HK-2 (cell line): Measurements from ENCODE around the gene CDX2.
"Not testable (repeated sequence)": the region's sequence is repeated elsewhere in the genome, so short reads cannot be mapped to it uniquely, and the experiment has no call there.

ENCODE experiments used
- DNase-seq: peaks from one replicate; pipeline ENCODE4 v3.0.0-alpha.2; 2018; ENCODE audit not compliant: unreplicated experiment

CDX2 gene, protein sequence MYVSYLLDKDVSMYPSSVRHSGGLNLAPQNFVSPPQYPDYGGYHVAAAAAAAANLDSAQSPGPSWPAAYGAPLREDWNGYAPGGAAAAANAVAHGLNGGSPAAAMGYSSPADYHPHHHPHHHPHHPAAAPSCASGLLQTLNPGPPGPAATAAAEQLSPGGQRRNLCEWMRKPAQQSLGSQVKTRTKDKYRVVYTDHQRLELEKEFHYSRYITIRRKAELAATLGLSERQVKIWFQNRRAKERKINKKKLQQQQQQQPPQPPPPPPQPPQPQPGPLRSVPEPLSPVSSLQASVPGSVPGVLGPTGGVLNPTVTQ

DNA sequence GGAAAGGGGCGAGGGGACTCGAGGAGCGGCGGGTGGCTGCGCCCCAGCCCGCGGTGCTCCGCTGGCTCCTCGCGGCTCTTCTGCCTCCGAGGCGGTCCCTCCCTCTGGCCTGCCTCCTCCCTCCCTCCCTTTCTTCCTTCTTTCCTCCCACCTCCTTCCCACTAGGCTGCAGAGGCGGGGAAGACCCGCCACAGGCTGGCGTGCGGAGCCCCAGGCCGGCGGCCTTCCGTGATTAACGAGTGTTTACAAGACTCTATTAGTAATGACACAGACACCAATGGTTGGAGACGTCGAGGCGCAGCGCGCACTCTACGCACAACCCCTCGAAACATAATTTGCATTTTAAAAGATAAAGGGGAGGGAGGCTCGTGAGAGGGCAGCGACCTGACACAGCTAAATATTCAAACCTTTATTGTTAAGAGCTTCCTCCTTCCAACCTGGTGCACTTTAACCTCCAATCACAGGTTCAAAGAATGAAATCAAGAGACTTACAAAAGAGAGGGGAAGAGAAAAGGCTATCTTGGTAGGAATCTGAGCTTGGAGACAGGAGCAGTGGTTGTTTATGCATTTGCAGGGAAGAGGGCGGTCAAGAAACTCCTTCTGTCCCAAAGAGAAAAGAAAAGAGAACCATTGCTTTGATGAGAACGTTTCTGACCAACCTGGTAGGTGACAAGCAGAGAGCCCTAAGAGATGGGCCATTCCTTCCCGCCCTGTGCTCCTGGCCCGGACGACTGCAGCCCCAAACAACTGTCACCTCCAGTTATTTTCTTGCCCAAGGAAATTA is at the start of gene CDX2:
TSS of gene CDX2 (minus strand) at position 234 of the 784 bp plus-strand sequence. CDS start 309 bp downstream, outside the sequence.
- no peak for DNase-seq

DNA sequence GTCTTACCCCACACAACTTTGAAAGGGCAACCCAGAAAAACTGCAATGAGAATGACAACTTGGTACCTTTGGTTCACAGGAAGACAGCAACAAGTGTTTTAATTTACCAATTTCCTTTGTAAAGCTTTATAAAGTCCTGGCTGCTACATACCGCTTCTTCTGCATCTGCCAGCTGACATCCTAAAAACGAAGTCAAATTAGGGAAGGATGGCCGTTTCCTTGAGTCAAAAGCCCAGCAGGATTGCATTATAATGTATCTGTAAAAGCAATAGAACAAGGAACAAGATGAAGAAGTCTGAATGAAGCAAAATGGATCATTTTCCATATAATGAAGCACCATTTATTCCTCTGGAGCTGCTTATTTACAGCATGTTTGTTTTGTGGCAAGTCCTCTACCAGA is 45.2 kb upstream of the CDX2 start:
- DNase-seq, result no peak

DNA sequence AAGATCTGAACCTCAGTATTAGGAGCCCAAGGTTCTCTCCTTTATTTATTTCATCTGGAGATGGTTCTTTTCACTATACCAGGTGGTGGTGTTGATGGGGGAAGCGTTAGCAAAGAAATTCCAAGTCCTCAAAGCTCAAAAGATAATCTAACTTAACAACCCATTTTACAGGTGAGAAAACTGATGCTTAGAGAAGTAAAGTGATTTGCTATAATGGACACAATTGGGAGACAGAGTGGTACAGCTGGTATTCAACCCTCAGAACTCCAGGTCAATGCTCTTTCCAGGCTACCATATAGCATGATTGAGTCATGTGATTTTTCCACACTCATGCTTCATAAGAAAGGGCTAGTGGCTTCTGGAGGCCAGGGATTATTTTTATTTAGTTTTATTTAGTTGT is 44.4 kb upstream of the CDX2 start:
- DNase-seq, result no peak

DNA sequence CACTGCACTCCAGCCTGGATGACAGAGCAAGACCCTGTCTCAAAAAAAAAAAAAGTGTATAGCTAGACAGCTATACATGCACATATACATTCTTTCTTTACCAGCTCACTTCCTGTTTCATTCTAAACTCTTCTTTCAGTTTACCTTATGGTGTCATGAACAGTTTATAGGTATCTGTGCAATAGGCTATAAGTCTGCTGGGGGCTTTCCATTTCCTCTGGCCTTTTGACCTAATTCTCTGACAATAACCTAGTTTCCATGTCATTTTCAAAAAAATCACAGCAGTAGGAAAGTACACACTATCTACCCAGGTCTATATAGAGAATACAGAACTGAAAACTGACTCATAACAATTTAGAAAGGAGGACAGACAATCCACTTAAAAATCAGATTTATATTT is 43.8 kb upstream of the CDX2 start:
- no peak for DNase-seq

DNA sequence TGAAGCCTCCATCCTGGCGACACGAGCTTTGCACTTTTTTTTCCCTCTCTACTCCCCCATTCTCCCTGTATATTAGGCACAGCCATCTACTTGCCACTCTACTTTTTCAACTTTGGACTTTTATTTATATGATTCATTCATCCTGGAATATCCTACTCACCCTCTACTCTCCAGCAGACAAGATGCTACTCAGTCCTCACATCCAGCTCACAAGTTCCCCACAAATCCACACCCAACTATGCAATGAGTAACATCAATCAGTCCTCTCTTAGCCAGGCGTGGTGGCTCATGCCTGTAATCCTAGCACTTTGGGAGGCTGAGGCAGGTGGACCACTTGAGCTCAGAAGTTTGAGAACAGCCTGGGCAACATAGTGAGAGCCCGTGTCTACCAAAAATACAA is 43.3 kb upstream of the CDX2 start:
- no peak for DNase-seq

DNA sequence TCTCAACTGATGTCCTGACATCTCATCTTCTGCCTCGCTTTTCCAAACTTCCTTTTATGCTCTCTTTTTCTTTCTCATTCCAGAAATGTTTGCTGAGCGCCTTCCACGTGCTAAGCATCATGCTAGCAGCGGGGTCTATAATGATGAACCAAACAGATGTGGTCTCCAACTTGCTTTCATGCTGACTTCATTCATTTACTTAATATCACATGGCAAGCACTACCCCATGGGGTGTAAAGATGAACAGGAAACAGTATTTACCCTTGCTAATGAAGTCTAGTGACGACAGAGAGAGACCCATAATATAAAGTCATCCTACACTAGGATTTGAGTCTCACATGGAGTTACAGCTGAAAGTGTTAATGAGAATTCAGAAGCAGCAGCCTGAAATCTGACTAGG is 40.9 kb upstream of the CDX2 start:
- no peak for DNase-seq

DNA sequence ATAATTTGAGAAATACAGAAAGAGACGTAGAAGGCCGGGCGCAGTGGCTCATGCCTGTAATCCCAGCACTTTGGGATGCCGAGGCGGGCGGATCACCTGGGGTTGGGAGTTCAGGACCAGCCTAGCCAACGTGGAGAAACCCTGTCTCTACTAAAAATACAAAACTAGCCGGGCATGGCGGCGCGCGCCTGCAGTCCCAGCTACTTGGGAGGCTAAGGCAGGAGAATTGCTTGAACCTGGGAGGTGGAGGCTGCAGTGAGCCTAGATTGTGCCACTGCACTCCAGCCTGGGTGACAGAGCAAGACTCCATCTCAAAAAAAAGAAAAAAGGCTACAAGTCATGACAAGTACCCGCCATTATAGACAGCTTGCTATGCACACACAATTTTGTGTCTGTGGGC is 35.9 kb upstream of the CDX2 start:
- not testable (repeated sequence) for DNase-seq

DNA sequence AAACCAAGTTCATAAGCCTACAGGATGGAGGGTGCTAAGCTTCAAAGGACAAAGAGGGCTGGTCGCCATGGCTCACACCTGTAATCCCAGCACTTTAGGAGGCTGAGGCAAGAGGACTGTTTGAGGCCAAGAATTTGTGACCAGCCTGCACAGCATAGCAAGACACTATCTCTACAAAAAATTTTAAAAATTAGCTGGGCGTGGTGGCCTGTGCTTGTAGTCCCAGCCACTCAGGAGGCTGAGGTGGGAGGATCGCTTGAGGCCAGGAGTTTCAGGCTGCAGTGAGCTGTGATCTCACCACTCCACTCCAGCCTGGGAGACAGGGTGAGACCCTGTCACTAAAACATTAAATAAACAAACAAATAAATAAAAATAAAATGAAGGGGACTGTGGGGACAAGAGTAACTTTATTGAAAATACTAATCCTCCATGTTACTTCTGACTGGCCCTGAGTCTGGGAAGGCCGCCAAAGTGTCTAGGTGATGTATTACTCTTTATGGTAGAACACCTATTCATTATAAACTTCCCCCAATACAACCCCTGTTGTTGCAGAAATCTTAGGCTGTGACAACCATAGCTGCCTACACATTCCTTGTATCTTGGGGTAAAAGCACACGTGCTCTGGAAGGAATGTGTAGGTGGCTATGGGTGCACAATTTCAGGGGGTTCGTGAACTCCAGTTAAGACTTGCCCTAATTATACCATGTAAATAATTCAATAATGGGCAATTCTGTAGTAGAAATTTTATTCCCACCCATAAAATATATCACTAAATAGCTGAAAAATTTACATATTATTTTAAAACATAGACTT is 34.0 kb upstream of the CDX2 start:
- DNase-seq, result no peak

DNA sequence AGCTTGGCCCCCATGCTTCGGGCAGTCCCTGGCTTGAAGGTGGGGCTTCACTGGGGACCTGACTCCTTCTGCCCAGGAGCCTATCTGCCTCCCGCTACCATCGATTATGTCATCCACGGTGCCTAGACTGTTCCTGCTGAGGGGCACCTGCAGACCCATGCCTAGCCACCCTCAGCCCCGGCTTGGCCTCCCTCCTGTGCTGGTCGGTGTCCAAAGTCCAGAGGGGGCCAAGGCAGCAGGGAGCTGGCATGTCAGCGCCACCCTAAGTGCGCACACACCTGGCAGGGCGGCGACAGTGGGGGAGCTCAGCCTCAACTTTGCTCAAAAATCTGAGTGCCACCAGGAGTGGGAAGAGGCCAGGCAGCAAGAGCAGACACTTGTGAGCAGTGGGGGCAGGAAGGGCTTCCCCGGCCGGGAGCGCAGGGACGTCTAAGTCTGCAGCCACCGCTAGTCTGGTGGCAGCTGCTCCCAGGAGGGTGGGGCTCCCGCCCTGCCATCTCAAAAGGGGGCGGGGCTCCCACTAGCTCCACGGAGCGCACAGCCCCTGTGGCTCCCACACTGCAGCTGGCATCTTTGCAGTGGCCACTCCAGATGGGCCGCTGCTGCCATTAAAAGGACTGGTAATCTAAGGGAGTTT is 32.8 kb upstream of the CDX2 start:
- DNase-seq, result no peak

DNA sequence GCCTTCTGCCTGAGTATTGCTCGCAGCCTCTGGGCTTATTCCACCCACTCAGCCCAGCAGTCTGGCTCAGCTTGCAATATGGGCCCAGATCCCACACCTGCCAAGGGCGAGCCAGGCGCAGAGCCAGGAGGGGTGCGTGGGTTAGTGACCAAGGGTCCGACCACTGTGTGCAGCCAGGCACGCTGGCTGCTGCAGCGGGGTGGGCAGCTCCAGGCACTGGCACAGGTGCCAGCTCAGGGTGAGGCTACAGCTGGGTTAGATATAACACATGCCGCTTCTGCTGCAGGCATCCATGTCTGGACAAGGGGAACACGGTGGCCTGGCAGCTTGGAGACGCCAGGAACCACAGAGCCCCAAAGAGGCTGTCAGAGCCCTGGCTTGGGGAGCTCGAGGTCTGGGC is 31.9 kb upstream of the CDX2 start:
- no peak for DNase-seq

DNA sequence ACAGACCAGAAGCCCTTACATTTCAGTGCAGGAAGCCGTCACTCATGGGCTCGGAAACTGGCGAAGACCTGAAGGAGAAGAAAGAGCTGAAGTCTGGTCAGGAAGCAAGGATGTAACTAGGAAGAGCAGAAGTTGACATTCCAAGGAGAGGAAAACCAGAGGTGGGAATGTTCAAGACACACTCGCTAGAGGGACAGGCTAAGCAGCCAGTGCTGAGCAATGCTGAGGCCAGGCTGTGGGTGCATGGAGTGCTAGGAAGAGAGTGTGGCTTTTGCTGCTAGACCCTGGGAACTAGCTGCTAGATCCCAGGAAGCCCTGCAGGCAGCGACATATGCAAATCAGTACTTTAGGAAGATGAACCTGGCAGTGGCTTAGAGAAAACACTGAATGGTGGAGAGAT is 31.5 kb upstream of the CDX2 start:
- DNase-seq, result no peak

DNA sequence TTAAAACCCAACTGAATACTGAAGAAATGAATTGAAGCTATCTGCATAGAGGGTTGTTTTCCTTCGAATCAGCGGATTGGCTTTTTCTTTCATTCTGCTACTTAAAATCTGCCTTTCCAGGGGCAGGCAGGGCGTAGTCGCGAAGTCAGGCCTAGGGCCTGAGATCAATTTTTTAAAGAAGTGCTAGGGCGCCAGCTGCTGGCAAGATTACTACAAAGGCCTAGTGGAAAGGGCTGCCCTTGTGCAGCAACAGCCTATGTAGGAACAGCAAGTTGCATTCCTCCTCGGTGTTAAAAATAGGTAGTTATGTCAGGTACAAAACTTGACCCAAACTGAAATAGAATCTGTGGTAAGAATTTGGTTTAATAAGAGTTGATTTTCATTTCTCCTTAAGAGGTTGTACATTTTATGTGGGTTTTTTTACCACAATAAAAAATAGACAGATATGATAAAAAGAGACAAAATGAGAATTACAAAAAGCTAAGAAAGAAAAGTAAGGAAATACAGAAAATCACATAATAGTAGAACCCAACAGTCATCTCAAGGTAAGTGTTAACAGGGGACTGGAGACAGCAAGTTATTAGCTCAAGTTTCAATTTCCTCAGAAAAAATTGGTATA is 28.9 kb upstream of the CDX2 start:
- no peak for DNase-seq

DNA sequence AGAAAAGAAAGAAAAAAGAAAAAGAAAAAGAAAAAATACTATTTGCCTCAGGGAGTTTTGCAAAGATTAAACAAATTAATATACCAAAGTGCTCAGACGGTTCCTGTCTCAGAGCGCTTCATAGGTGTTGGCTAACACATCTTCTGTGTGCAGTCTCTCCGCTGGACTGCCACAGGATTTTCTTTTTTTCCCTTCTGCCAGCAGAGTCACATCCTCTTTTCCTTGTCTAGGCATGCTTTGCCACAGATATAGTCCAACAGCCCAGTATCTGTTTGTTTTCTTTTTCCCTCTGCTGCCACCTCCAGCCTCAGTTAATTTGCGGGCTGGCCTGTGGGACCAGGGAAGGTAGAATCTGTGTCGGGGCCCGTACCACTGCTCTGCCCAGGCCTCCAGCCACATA is 22.8 kb upstream of the CDX2 start:
- DNase-seq, result no peak

DNA sequence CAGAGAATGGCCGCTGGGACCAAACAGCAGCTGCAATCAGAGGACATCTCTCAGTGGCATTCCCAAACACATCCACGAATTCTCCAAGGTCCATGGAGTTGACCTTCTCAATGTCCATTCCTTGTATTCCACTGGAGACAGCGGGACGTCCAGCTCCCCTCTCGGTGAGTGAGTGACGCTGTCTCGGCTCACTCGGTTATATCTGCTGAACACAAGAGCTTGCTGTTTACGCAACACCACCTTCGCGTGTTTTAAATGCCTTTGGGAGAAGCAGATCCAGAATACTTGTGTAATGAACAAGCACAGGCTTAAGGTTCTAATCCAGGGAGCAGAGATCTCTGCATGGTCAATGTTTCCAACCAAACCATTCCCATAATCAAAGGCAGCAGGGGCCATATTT is 19.4 kb upstream of the CDX2 start, which contains the start of gene URAD:
TSS of gene URAD (minus strand) at position 174 of the 400 bp plus-strand sequence. CDS start at position 118, 56 bp downstream.
- no peak for DNase-seq

DNA sequence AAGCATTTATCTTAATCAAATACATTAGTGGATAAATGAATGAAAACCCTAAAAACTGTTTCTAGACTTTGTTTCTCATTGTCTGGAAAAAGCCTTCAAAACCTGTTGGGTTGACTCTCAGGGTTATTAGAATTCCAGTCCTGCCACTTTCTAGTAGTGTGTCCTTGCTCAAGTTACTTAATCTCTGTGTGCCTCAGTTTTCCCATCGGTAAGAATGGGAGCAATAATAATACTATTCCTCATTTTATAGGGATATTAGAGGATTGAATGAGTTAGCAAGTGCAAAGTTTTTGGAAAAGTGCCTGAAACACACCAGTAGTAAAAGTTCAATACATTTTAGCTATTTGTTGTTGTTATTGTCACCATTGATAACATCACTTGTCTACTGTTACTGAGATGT is 16.5 kb upstream of the CDX2 start:
- DNase-seq, result no peak

DNA sequence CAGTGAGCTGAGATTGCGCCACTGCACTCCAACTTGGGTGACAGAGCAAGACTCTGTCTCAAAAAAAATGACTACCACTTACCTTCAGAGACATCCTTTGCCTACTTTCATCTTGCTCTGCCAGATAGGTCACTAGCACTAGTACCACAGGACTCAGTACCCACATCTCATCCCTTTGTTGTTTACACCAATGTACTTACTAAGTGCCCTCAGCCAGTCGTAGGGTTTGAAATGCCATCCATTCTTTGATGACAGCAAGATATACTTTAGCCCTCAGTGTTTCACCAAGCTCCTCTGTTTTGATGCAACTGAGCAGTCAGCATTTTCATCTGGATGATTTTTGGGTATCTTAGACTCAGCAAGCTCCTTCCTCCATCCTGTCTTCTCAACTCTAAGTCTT is 13.2 kb upstream of the CDX2 start:
- DNase-seq, result no peak

DNA sequence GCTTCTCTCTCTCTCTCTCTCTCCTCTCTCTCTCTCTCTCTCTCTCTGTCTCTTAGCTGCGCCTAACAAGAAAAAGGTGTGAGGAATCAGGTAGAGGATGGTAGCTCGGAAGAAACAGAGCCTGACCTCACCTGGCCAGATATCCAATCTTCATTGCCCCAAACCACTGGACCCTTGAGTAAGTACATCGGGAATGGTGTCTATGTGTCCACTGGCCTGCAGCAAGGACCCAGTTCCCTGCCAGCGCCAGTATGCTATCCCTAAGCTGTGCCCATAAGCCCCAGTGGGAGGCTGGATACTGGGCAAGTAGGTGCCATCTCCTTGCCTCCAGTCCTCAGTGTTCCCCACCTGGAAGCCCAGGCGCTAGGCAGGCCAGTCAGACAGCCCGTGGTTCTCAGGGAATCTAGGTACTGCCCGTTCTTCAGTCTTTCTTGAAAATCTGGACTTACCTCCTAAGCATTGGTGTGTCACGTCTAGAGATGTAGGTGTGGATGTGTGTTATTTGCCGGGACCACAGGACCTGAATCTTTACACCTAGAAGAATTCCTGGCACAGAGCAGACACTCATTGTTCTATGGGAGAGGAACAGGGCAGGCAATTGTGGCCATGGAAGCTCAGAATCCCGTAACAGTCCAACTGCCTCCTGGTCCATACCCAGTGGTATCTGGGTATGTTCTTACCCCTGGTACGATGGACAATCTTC is 12.0 kb upstream of the CDX2 start:
- no peak for DNase-seq

DNA sequence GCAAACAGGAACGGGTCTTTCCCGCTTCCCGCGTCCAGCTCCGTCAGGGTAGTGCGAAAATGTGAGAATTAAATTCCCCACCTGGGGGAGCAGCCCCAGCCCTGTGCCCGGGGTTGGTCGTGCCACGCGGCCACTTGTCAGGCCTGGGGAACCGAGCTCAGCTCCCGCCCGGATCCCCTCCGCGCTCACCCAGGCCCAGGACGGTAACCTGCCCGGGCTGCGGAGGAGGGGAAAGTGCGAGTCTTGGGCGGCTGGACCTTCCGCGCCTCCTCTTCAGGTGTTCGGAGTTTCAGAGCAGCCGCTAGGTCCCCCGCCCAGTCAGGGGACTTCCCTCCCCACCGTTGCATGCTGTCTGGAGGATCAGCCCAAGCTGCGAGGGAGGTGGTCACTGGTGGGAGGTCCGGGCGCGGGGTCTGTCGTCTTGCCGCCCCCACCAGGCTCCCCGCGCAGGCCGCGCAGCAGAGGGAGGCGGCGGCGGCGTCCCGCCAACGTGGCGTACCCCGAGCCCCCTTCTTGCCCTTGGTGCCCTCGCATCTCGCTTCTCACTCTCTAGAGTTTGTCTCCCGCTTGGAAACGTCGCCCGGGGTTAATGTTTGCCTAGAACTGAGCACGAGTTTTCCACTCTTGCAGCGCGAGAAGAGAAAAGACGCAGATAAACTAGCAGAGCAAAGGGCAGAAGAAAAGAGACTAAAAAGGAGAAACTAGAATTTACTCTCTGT is 11.3 kb upstream of the CDX2 start:
- DNase-seq, result no peak

DNA sequence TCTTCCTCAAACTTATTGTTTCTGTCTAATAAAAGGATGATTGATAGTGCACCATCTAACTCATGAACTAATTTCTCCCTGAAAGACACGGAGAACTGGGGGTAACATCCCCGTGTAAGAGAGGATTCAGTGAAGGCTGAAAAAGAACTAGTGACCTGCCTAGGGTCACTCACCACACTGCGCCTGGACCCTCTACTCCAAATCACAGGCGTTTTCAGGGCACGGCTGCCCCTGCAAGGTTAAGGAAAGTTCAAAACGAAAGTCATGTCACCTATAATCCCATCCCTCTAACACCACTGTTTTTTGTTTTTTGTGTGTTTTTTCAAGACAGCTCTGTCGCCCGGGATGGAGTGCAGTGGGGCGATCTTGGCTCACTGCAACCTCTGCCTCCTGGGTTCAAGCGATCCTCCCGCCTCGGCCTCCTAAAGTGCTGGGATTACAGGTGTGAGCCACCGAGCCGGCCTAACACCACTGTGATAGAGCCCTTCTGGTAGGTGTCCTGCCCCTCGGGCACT is 10.7 kb upstream of the CDX2 start:
- DNase-seq, result no peak
